ENCODE results near the gene FYTTD1.
"Not testable (repeated sequence)": the region's sequence is repeated elsewhere in the genome, so short reads cannot be mapped to it uniquely, and the experiment has no call there.

Gene FYTTD1

GRCh38 chr3:197749601-197750395 lies at the start of gene FYTTD1:
FYTTD1 (plus strand) TSS chr3:197749883; CDS start chr3:197749972, 89 bp downstream.
- DNase-seq = peak; percentile 82

GRCh38 chr3:197700095-197700494 lies 49.6 kb upstream of the FYTTD1 start:
- no peak for DNase-seq

GRCh38 chr3:197701841-197702240 lies 47.8 kb upstream of the FYTTD1 start:
- DNase-seq = no peak

GRCh38 chr3:197706658-197707057 lies 43.0 kb upstream of the FYTTD1 start:
- DNase-seq = no peak

- DNase-seq = no peak
Measured at GRCh38 chr3:197709135-197709534, 40.5 kb upstream of the FYTTD1 start.

GRCh38 chr3:197710965-197711364 lies 38.7 kb upstream of the FYTTD1 start:
- not testable (repeated sequence) for DNase-seq

- peak; percentile 91 for DNase-seq
Measured at GRCh38 chr3:197711973-197712707, 37.5 kb upstream of the FYTTD1 start.

GRCh38 chr3:197713477-197713822 lies 36.2 kb upstream of the FYTTD1 start:
- DNase-seq = no peak

GRCh38 chr3:197714251-197714650 lies 35.4 kb upstream of the FYTTD1 start:
- no peak for DNase-seq

GRCh38 chr3:197718891-197719290 lies 30.8 kb upstream of the FYTTD1 start:
- DNase-seq = peak; percentile 6

- no peak for DNase-seq
Measured at GRCh38 chr3:197720694-197721093, 29.0 kb upstream of the FYTTD1 start.

- no peak for DNase-seq
Measured at GRCh38 chr3:197722734-197723133, 26.9 kb upstream of the FYTTD1 start.

- not testable (repeated sequence) for DNase-seq
Measured at GRCh38 chr3:197727878-197728277, 21.8 kb upstream of the FYTTD1 start.

- no peak for DNase-seq
Measured at GRCh38 chr3:197728487-197728886, 21.2 kb upstream of the FYTTD1 start.

- DNase-seq = no peak
Measured at GRCh38 chr3:197730200-197730599, 19.5 kb upstream of the FYTTD1 start.

GRCh38 chr3:197730770-197731169 lies 18.9 kb upstream of the FYTTD1 start:
- DNase-seq = not testable (repeated sequence)

GRCh38 chr3:197731483-197731882 lies 18.2 kb upstream of the FYTTD1 start:
- DNase-seq = not testable (repeated sequence)

GRCh38 chr3:197733042-197733441 lies 16.6 kb upstream of the FYTTD1 start:
- no peak for DNase-seq

- DNase-seq = no peak
Measured at GRCh38 chr3:197734667-197735318, 14.9 kb upstream of the FYTTD1 start.

- peak; percentile 59 for DNase-seq
Measured at GRCh38 chr3:197736010-197736490, 13.6 kb upstream of the FYTTD1 start.

GRCh38 chr3:197736491-197737318 lies 13.0 kb upstream of the FYTTD1 start, which contains the start of gene RUBCN:
RUBCN (minus strand) TSS chr3:197736904; CDS start chr3:197736719, 185 bp downstream.
- DNase-seq = peak; percentile 96

- no peak for DNase-seq
Measured at GRCh38 chr3:197737319-197737649, 12.4 kb upstream of the FYTTD1 start.
